OCI-LY3 (cell line): ENCODE measurements around the gene PDE4D.

Experiments
- EZH2phosphoT487 ChIP-seq: fragments of 200-600 bp; shearing (Covaris generic); IDR thresholded peaks from 2 replicates; pipeline ENCODE4 v1.6.1; 2018; ENCODE audit warnings: antibody characterized with exemption, mixed run types, low read depth
- TF ChIP-seq, protein P1 (sequence below): fragments of 200-600, 300-600 bp; sonication (generic); IDR thresholded peaks from 2 replicates; pipeline ENCODE4 v1.5.1; 2014; ENCODE audit warnings: antibody characterized with exemption, low read length, low read depth

- TF ChIP-seq, protein P1, sequence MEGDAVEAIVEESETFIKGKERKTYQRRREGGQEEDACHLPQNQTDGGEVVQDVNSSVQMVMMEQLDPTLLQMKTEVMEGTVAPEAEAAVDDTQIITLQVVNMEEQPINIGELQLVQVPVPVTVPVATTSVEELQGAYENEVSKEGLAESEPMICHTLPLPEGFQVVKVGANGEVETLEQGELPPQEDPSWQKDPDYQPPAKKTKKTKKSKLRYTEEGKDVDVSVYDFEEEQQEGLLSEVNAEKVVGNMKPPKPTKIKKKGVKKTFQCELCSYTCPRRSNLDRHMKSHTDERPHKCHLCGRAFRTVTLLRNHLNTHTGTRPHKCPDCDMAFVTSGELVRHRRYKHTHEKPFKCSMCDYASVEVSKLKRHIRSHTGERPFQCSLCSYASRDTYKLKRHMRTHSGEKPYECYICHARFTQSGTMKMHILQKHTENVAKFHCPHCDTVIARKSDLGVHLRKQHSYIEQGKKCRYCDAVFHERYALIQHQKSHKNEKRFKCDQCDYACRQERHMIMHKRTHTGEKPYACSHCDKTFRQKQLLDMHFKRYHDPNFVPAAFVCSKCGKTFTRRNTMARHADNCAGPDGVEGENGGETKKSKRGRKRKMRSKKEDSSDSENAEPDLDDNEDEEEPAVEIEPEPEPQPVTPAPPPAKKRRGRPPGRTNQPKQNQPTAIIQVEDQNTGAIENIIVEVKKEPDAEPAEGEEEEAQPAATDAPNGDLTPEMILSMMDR: no peak
- no peak for TF ChIP-seq EZH2phosphoT487
Observed at GRCh38 chr5:59245198-59245597, 648.3 kb downstream of the PDE4D start.
